Esophagus muscularis mucosa (tissue), 3 donors: ENCODE data around the gene GPR27.

Experiments used
- EP300 ChIP-seq: sonication (generic); formaldehyde crosslinking; IDR thresholded peaks from one replicate; pipeline ENCODE4 v1.6.1; 2017; ENCODE audit warnings: antibody characterized with exemption
- TF ChIP-seq, protein P1 (sequence below), 3 experiments: fragments of 200-600 bp in 2 of 3; fragments of 450-650 bp in 1 of 3; sonication (generic) in 2 of 3; IDR thresholded peaks; one replicate each; pipeline ENCODE4 v1.5.1; 2017 to 2019; ENCODE audit warnings: antibody characterized with exemption in 3 of 3, mild to moderate bottlenecking in 2 of 3, moderate library complexity in 1 of 3

DNA sequence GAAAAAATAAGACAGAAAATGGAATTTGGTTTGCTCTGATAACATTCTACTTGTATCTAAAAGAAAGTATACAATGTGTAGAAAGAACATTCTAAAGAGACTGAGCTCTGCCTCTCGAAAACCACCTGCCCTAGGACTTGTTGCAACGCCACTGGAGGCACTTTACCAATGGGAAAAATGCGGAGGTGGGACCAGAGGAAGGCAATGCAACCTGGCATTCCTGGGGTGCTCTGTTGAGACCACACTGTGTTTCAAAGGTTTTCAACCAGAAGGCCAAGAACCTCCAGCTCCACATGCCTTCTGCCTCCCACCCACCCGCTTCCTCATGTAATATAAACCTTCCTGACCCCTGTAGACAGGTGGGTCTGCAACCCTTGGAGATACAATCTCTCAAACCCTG lies 26.8 kb downstream of the GPR27 start:
- TF ChIP-seq, protein P1, sequence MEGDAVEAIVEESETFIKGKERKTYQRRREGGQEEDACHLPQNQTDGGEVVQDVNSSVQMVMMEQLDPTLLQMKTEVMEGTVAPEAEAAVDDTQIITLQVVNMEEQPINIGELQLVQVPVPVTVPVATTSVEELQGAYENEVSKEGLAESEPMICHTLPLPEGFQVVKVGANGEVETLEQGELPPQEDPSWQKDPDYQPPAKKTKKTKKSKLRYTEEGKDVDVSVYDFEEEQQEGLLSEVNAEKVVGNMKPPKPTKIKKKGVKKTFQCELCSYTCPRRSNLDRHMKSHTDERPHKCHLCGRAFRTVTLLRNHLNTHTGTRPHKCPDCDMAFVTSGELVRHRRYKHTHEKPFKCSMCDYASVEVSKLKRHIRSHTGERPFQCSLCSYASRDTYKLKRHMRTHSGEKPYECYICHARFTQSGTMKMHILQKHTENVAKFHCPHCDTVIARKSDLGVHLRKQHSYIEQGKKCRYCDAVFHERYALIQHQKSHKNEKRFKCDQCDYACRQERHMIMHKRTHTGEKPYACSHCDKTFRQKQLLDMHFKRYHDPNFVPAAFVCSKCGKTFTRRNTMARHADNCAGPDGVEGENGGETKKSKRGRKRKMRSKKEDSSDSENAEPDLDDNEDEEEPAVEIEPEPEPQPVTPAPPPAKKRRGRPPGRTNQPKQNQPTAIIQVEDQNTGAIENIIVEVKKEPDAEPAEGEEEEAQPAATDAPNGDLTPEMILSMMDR (IDR thresholded peaks at IDR 0.05): no peak
- no peak for TF ChIP-seq EP300
